HG03095 (cell line): Measurements from ENCODE around the gene FAM3D.
A peak's percentile ranks its signal among the peaks of the same experiment; 100 is the strongest.

ENCODE experiments used
- ATAC-seq: cut with Tn5 transposase; IDR thresholded peaks from one replicate; pipeline ENCODE4 v1.9.1; 2021; ENCODE audit warnings: moderate library complexity; ENCODE audit not compliant: unreplicated experiment

The FAM3D gene

DNA sequence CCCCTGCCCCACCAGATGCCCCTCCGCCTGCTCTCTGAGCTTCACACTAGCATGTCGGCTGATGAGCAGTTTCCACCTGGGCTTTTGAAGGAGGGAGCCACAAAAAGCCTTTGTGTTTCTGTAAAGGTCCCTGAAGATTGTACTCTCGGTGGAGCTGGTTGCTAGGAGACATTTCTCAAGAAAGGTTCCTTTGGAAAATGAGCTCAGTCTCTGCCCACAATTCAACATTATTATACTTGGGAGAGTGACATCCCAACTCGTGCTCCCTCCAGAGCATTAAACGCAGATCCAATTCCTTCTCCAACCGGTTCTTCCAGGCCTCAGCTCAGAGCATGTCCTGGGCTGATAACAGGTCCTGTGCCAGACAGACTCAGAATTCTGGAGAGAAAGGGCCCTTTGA is 62.5 kb downstream of the FAM3D start:
- no peak for ATAC-seq

DNA sequence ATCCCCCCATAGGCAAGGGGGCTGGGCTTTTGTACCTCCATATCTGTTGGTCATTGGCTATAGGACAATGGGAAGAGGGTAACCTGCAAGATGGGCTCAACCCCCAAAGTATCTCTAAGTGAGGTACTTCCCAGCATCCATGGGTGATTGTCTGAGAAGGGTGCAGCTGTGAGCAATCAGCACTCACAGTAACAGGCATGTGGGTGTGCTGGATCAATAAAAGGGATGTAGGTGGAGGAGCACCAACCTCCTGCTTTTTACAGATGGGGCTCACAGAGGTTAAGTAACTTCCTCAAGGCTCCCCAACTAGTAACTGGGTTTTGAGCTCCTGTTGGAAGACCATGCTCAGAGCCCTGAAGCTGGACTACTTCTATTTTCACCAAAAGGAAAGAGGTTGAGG is 63.0 kb downstream of the FAM3D start:
- ATAC-seq: no peak

DNA sequence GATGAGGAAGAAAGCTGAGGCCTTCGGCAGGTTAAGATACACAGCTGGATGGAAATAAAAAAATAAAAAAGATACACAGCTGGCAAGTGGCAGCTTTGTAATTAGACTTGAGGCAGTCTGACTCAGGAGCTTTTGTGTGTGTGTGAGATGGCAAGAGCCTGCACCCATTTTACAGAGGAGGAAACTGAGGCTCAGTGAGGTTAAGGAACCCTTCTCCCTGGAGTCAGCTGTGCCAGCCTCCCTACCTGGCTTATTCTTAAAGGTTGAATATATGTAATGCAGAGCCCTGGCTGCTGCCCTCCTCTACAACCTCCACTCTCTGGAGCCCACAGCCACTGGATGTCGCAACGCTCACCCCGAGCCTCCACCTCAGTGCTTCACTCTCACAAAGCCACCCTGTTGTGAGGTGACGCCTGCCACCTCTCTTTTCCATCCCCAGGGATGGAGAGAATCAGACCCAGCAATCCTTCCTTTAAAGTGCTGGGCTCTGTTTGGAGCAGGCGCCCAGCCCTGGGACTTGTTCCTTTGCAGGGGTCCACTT is 68.7 kb downstream of the FAM3D start:
- ATAC-seq: no peak

DNA sequence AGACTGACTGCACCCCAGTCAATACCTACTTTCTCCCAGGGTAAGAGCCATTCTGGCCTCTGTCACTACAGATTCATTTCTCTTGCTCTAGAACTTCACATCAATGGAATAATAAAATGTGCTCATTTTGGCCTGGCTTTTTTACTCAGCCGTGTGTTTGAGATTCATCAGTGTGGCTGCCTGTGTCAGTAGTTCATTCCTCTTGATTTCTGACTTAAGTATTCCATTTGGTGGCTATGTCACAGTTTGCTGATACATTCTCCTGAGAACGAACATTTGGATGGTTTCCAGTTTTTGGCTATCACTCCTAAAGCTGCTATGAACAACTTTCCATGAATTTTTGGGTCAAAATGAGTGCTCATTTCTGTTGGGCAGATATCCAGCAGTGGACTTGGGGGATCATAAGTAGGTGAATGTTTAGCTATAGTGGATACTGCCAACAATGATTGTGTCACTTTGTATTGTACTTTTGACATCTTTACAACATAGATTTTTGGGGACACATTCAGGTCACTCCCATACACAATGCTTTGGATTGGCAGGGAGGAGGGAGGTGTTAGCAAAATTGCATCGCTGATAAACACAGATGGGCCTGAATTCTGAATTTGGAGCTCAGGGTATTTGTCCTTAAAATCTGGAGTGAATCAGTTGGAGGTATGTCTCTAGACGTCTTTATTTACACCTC is 69.6 kb downstream of the FAM3D start:
- no peak for ATAC-seq

DNA sequence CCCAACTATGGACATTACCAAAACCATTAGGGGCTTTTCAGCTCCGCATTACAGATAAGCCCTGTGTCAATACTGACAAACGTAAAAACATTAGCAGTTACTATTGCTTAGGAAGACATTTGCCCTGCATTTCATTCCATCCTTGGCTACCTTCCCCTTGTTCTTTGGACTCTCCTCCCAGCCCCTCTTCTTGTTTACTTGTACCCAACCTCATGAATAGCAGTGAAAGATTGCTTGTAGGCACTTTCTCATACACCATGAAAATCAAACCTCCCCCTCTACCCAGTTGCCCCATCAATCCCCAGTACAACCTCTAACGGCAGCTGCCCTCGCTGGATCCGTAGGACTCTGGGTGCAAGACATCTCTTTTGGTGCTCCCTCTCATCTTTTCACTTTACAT is 72.5 kb downstream of the FAM3D start:
- ATAC-seq: no peak

DNA sequence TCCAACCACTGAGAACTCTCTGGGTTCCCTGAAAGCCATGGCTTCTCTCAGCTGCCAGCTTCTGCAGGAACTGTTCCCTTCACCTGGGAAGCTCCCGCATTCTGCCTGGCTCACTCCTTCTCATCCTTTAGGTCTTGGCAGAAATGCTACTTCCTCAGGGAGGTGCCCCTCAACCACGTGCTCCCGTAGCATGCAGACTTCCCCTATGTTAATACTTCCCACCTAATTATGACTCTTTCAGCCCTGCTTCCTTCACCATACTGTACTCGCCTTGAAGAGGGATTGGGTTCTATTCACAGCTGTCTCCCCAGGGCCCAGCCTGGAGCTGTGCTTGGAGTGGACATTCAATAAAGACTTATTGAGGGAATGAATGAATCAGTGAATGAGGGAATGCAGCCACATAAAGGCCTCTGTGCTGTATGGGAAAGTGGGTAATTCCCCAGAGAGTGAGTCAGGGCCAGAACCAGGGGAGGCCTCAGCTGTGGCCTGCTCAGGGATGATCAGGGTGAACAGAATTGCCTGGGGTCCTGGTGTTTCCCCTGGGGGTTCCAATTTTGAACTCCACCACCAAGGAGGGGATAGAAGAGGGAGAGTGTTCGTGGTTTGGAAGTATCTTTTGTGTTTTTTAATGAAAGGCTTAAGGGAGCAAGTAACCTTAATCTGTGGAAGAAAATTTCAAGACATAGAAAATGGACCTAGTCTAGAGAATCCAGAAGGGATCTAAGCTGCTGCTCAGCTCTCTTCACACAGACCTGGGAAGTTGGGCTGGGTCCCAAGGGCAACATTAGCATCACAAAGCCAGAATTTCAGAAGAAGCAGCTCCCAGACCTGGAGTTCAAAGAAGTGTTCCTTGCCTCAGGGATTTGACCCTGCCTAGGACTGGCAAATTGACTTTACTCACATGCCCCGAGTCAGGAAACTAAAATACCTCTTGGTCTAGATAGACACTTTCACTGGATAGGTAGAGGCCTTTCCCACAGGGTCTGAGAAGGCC is 74.8 kb downstream of the FAM3D start:
- ATAC-seq: no peak

DNA sequence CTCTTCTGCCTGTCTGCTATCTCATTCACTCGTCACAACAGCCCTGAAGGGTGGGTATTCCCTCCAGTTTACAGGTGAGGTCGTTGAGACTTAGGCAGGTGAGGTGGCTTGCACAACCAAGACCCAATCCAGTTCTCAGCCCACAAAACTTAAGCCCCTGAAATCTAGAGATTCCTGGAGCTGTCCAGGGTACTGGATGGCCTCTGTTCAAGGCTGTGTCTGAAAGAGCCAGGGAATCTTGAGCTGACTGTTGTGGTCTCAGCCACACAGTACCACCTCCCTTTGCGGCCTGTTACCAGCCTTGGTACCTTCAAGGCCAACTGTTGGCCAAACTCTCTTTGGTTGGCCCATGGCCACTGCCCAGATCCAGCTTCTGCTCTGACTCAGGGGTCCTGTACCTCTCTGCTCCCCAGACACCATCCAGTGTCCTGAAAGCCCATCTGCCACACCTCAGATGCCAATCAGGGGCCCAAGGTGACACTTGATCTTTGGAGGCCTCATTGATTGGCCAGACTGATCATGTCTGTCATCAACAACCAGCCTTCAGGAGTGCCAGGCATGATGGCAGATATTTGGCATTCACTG is 78.5 kb downstream of the FAM3D start:
- ATAC-seq: no peak

DNA sequence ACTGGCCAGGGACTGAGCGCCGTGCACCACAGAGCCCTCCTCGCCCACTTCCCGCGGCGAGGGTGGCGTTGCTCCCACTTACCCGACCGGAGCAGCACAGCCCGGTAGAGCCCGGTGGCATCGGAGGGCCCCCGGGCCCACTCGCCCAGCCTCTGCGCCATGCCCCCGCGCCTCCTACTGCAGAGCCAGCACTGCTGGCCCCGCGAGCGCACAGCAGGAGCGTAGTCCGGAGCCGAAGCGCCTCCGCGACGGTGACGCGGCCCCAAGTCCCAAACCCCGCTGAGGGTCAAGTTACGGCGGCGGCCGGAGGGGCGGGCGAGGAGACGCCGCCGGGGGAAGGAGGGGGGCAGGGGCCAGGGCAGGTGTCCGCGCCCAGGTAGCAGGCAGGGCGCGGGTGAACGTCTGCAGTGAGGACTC is 79.8 kb downstream of the FAM3D start:
- no peak for ATAC-seq

DNA sequence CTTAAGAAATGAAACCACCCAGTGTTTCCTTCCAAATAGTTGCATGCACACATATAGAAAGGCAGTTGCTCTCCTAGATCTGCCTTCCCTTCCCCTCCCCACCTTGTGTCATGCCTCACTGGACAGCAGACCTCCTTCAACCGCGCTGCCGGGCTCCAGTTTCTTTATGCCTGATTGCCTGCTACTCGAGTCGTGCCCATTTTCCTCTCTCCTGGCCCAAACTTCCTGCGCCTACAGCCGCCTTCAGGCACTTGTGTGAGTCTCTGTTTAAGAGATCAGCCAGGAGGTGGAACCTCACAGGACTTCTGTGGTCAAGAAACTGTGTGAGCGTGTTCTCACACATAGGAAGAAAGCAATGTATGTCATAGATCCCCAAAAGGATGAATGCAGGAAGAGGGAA is 80.6 kb downstream of the FAM3D start:
- no peak for ATAC-seq

DNA sequence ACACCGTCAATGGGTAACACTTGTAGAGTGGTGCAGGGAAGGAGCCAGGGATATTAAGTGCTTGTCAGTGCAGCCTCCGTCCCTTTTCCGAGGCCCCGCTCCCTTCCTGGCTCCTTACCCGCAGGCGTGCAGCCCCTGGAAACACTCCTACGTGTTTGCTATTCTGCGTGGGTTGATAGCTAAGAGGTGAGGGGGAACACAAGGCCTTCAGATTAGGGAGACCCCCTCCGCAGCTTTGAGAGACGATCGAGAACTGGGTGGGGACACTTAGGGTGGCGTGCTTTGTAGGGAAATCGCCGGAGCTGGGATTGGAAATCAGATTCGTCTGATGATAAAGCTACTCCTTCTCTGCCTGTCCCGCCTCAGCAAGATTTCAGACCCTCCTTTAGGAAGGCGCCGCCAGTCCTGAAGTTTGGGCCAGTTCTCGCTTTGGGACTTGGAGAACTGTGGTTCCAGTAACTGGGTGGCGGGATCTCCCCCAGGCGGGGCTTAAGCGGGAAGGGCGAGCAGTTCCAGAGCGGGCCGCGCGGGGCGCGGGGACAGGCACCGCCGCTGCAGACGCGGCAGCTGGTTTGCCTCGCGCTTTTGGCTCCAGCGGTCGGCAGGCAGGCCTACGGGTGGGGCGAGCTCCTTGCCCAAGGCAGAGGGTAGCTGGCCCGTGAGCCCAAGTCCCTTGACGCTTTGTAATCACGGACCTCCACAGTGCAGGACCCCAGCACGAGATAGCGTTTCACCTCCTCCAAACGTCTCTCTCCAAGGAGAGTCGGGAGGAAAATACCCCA is 81.4 kb downstream of the FAM3D start:
- peak; percentile 94 for ATAC-seq

DNA sequence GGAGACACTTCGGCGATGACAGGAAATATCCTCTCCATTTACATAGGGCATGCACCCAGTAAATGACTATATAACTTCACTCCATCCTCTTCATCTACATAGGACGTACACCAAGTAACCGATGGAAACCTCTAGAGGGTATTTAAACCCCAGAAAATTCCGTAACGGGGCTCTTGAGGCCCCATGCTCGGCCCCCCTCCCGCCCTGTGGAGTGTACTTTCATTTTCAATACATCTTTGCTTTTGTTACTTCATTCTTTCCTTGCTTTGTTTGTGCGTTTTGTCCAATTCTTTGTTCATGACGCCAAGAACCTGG is 81.9 kb downstream of the FAM3D start:
- no peak for ATAC-seq
